Parathyroid adenoma (tissue), 2 donors: ENCODE data around the gene FOXD4L1.
"Not testable (repeated sequence)": the region's sequence is repeated elsewhere in the genome, so short reads cannot be mapped to it uniquely, and the experiment has no call there.

Source experiments
- H2AFZ ChIP-seq: fragments of 300-600 bp; sonication (generic); one replicate; pipeline ENCODE4 v1.7.0; 2017; ENCODE audit warnings: antibody characterized with exemption, mild to moderate bottlenecking
- H3K27ac ChIP-seq: fragments of 300-600 bp; sonication (generic); one replicate; pipeline ENCODE4 v1.7.0; 2017
- H3K27me3 ChIP-seq: fragments of 300-600 bp; sonication (generic); one replicate; pipeline ENCODE4 v1.7.0; 2017; ENCODE audit warnings: low read length; ENCODE audit not compliant: control insufficient read depth, insufficient read depth
- H3K36me3 ChIP-seq: fragments of 300-600 bp; sonication (generic); one replicate; pipeline ENCODE4 v1.7.0; 2017; ENCODE audit warnings: low read length; ENCODE audit not compliant: control insufficient read depth, insufficient read depth
- H3K4me1 ChIP-seq: fragments of 300-600 bp; sonication (generic); one replicate; pipeline ENCODE4 v1.7.0; 2017; ENCODE audit warnings: control low read depth
- H3K4me2 ChIP-seq: fragments of 300-600 bp; sonication (generic); one replicate; pipeline ENCODE4 v1.7.0; 2017; ENCODE audit warnings: low read length
- H3K4me3 ChIP-seq: fragments of 300-600 bp; sonication (generic); one replicate; pipeline ENCODE4 v1.7.0; 2017; ENCODE audit warnings: low read depth, low read length
- H3K79me2 ChIP-seq: fragments of 300-600 bp; sonication (generic); one replicate; pipeline ENCODE4 v1.7.0; 2017; ENCODE audit warnings: control low read depth
- H3K9ac ChIP-seq: fragments of 300-600 bp; sonication (generic); one replicate; pipeline ENCODE4 v1.7.0; 2017; ENCODE audit warnings: mild to moderate bottlenecking
- H3K9me3 ChIP-seq: fragments of 300-600 bp; sonication (generic); one replicate; pipeline ENCODE4 v1.7.0; 2017; ENCODE audit warnings: low read length; ENCODE audit not compliant: control insufficient read depth
- donor health status: primary hyperparathyroidism.

The FOXD4L1 gene

DNA sequence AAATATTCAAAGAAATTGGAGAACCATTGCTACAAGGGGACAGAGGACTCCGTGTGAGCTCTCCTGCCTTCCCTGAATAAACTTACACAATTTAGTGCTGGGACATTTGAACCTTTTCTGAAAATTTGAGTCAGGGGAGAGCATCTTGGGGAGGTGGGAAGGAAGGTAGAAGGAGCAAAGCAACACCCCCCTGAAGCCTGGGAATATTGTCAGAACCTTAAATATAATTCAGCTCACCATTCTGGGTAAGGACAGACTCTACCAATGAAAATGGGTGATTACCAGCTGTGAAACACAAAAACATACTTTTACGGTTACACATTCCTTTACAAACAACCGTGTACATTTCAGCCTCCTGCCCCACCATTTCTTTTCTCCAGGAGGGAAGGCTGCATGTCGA lies at the start of gene FOXD4L1:
FOXD4L1 (plus strand) TSS at position 301 of the 400 bp plus-strand sequence. CDS start 592 bp downstream, outside the sequence.
- not testable (repeated sequence) for H3K36me3 ChIP-seq, H2AFZ ChIP-seq, H3K4me2 ChIP-seq, H3K79me2 ChIP-seq, H3K9ac ChIP-seq, H3K4me3 ChIP-seq, H3K9me3 ChIP-seq, H3K27me3 ChIP-seq, H3K4me1 ChIP-seq, H3K27ac ChIP-seq

DNA sequence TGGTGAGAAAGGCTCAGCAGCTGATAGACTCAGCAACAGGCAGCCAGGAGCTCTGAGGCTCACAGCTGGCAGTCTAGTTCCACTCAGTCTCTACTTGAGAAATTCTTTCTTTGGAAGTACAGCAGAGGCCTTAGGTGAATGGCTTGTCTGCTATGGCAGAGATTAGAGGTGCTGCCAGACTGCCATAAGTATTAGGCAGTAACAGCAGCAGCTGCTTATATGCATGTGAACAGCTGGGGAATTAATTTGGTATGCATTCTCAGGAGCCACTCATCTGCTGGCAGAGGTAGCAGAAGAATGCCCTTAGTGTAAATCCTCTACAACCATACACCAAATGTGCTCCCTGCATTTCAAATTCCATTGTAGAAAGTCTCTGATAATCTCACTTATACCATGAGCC lies 32.7 kb upstream of the FOXD4L1 start:
- not testable (repeated sequence) for H3K27ac ChIP-seq, H3K27me3 ChIP-seq

DNA sequence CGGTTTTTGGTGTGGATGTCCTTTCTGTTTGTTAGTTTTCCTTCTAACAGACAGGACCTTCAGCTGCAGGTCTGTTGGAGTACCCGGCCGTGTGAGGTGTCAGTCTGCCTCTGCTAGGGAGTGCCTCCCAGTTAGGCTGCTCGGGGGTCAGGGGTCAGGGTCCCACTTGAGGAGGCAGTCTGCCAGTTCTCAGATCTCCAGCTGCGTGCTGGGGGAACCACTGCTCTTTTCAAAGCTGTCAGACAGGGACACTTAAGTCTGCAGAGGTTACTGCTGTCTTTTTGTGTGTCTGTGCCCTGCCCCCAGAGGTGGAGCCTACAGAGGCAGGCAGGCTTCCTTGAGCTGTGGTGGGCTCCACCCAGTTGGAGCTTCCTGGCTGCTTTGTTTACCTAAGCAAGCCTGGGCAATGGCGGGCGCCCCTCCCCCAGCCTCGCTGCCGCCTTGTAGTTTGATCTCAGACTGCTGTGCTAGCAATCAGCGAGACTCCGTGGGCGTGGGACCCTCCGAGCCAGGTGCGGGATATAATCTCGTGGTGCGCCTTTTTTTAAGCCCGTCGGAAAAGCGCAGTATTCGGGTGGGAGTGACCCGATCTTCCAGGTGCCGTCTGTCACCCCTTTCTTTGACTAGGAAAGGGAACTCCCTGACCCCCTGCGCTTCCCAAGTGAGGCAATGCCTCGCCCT lies 21.6 kb upstream of the FOXD4L1 start:
- not testable (repeated sequence) for H3K4me1 ChIP-seq, H3K9ac ChIP-seq, H3K9me3 ChIP-seq, H3K36me3 ChIP-seq, H3K79me2 ChIP-seq, H3K27me3 ChIP-seq, H3K4me3 ChIP-seq, H2AFZ ChIP-seq, H3K4me2 ChIP-seq, H3K27ac ChIP-seq

More for the DNA sequence above, 32.7 kb upstream of the FOXD4L1 start:
- H3K9me3 ChIP-seq, H3K4me1 ChIP-seq, H3K9ac ChIP-seq, H3K79me2 ChIP-seq, H3K4me3 ChIP-seq, H3K4me2 ChIP-seq, H3K36me3 ChIP-seq, H2AFZ ChIP-seq: not testable (repeated sequence)

DNA sequence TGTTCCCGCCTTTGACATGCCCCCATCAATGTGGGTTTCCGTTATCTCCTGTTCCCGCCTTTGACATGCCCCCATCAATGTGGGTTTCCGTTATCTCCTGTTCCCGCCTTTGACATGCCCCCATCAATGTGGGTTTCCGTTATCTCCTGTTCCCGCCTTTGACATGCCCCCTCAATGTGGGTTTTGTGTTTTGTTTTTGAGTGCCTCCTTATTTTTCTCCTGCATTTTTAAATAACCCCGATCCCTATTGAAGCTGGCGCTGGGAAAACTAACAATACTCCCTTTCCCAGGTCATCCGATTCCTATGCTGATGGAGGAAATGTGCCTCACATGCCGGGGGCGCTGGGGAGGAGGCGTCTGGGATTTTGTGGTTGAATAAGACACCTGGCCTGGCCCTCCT lies 1.9 kb upstream of the FOXD4L1 start:
- not testable (repeated sequence) for H2AFZ ChIP-seq, H3K27me3 ChIP-seq, H3K4me1 ChIP-seq, H3K4me3 ChIP-seq, H3K4me2 ChIP-seq, H3K36me3 ChIP-seq, H3K79me2 ChIP-seq, H3K9ac ChIP-seq, H3K9me3 ChIP-seq, H3K27ac ChIP-seq

DNA sequence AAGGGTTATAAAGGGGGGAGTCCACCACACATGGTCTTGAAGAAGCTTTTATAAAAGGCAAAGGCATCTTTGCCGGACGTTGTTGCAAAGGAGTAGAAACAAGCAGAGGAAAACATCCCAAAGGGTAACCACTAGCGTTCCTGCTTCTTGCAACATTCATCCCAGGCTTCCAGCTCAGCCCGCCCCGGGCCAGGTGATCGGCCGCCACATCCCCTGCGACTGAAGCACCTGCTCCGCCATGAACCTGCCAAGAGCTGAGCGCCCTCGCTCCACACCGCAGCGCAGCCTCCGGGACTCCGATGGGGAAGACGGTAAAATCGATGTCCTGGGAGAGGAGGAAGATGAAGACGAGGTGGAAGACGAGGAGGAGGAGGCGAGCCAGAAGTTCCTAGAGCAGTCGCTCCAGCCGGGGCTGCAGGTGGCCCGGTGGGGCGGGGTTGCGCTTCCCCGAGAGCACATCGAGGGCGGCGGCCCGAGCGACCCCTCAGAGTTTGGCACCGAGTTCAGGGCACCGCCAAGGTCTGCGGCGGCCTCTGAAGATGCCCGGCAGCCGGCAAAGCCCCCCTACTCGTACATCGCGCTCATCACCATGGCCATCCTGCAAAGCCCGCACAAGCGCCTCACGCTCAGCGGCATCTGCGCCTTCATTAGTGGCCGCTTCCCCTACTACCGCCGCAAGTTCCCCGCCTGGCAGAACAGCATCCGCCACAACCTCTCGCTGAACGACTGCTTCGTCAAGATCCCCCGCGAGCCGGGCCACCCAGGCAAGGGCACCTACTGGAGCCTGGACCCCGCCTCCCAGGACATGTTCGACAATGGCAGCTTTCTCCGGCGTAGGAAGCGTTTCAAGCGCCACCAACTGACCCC lies 787 bp downstream of the FOXD4L1 start:
- H3K27ac ChIP-seq, H3K4me2 ChIP-seq: not testable (repeated sequence)

DNA sequence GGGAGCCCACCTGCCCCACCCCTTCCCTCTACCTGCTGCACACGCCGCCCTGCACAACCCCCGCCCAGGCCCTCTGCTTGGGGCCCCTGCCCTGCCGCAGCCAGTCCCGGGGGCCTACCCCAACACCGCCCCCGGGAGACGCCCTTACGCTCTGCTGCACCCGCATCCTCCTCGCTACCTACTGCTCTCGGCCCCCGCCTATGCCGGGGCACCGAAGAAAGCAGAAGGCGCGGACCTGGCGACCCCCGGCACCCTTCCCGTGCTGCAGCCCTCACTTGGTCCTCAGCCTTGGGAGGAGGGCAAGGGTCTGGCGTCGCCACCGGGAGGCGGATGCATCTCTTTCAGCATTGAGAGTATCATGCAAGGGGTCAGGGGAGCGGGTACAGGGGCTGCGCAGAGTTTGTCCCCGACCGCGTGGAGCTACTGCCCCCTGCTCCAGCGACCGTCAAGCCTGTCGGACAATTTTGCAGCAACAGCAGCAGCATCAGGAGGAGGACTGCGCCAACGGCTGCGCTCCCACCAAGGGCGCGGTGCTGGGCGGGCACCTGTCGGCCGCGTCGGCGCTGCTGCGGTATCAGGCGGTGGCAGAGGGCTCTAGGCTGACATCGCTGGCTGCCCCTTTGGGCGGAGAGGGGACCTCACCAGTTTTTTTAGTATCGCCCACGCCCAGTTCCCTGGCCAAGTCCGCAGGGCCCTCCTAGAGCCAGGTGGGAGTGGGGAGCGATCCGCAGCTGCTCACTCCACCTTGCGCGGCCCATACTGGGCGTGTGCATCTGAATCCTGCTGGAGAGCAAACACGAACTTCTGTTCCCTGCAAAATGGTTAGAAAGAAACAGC lies 1.6 kb downstream of the FOXD4L1 start:
- H2AFZ ChIP-seq, H3K27me3 ChIP-seq, H3K9me3 ChIP-seq, H3K4me1 ChIP-seq, H3K36me3 ChIP-seq, H3K4me3 ChIP-seq, H3K27ac ChIP-seq, H3K79me2 ChIP-seq, H3K9ac ChIP-seq, H3K4me2 ChIP-seq: not testable (repeated sequence)

More for the DNA sequence above, 787 bp downstream of the FOXD4L1 start:
- H3K27me3 ChIP-seq, H3K36me3 ChIP-seq, H2AFZ ChIP-seq, H3K4me1 ChIP-seq, H3K9me3 ChIP-seq, H3K4me3 ChIP-seq, H3K79me2 ChIP-seq, H3K9ac ChIP-seq: not testable (repeated sequence)

DNA sequence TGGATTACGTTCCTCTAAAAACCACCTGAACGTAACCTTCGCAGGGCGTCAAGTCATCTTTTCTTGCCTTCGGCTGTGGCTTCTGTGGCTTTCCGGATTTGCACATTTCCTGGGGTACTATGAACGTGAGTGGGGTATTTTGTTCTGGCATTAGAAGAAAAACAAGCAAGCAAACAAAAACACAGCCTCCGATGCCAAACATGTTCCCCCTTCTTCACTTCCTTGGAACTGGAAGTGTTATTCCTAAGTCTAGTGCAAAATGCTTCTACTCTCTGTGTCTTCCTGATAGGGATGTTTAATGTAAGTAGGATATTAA lies 2.2 kb downstream of the FOXD4L1 start:
- not testable (repeated sequence) for H3K27ac ChIP-seq, H3K4me1 ChIP-seq, H3K4me3 ChIP-seq, H3K9me3 ChIP-seq, H3K27me3 ChIP-seq, H3K79me2 ChIP-seq, H3K9ac ChIP-seq, H3K4me2 ChIP-seq, H3K36me3 ChIP-seq, H2AFZ ChIP-seq

DNA sequence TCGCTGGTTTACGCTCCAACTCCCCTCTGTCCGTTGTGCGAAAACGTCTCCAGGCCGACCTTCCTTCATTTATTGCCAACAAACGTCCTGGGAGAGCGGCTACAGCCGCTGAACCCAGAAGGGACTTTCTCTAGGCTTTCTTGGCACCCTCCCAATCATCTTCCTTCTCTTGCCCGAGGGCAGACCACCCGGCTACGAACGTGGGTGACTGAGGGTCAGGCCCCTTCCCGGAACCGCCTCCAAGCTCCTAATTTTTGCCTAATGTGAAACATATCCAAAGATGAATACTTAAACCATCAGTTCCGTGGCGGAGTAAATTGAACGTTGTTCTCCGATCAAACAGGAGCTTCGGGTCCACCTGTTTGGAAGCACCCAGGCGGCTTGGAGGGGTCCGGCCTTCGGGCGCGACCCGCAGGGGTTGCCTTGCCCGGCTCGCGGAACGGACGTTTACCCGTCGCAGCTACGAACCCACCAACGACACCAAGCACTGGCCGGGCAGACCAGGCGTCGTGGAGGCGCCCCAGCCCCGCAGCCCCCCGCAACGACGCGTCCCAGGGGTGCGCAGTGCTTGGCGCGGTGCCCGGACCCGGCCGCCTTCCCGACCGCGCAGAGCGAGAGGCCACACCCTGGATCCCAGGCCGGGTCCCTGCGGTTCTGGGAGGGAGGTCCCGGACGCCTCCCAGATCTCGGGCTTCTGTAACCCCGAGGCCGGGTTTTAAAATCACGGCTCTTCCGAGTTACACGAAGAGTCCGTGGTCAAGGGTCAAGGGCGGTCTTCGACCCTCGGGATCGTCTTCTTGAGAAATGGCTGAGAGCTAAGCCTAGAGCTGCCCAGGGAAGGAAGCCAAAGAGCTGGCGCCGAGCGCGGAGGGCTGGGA lies 4.0 kb downstream of the FOXD4L1 start:
- H3K27ac ChIP-seq, H3K9ac ChIP-seq, H3K36me3 ChIP-seq, H3K79me2 ChIP-seq, H3K4me1 ChIP-seq, H3K27me3 ChIP-seq, H3K9me3 ChIP-seq, H3K4me3 ChIP-seq: not testable (repeated sequence)
- Histone ChIP-seq H2AFZ (peak overlapping the region; percentile 72), H3K4me2 (peak overlapping the region; percentile 26)

DNA sequence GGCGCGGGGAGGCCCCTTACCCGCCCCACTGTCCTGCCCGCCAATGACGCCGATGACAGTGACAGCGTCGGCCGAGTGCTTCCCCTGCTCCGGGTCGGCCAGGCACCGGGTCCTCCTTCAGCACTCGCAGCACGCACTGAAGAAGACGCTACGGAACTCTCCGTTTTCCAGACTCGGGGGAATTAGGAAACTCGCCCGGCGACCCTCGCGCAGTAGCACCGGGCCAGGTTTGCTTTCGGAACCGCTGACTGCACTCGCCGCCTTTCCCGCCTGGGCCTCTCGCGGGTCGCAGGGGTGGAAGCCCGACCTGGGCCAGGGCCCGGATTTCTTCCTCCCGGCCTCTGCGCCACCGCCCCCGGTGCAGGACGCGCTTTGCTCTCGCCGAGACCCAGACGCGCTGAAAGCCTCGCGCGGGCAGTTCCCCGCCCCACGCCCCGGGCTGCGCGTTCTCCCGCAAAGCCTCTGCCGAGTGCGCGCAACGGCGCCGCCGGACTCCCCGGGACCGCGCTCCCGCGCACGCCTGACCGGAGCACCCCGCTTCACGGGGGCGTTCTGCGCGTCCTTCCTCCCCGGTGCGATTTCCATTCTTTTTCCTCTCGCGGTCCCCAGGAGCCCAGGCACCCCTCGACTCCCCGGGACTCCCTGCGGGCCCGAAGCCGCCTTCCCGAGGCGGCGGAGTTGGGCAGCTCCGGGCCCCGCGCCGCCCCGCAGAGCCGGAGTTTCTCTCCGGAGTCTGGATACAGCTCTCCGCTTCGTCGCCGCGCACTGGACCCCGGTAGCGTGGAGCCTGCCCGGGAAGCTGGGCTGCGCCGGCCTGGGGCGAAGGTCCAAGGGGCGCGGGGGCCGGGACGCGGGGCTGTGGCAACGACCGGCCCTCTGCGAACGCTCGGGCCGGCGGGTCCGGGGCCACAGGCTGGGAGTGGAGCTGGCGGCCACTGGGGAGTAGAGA lies 4.9 kb downstream of the FOXD4L1 start:
- Histone ChIP-seq H3K4me3 (peak overlapping the region; percentile 31), H2AFZ (peak overlapping the region; percentile 72), H3K4me2 (peak overlapping the region; percentile 26)
- H3K79me2 ChIP-seq, H3K27ac ChIP-seq, H3K9me3 ChIP-seq, H3K36me3 ChIP-seq, H3K27me3 ChIP-seq, H3K4me1 ChIP-seq, H3K9ac ChIP-seq: not testable (repeated sequence)
